ENCODE results near the gene PHACTR1. TPM values are rescaled to one million over a fixed set of nuclear protein-coding genes. Genes with fewer than 3 reads are reported as not detected.

The PHACTR1 gene
- total RNA-seq, 2 experiments from 2014 or later: 1.3 to 2.3 TPM

DNA sequence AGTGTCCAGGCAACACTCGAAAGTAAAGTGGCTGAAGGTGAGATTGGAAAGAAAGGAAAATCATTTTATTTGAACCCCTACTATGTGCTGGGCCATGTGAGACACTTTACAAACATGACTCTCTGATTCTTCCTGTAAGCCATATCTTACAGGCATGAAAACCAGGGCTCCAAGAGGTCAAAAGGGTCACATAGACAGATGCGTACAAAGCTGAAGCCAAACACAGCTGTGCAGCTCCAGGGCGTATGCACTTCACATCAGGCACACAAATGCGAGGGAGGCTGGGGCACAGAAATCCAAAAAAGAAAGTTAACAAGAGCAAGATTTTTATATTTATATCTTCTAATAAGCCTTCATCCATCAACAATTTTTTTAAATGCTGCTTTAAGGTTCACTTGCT, 176.5 kb downstream of the PHACTR1 start:
- Histone ChIP-seq H3K36me3 (ENCODE audit: insufficient read depth, low read length) (no peaks in the 10 kb centered on the region), H3K27me3 (ENCODE audit: control insufficient read depth in 1 of 2, insufficient read depth in 2 of 2, low read length in 2 of 2) (no peaks in the 10 kb centered on the region), H3K27ac (ENCODE audit: low read depth in 1 of 2, low read length in 2 of 2) (no peak overlapping the region), H3K4me1 (ENCODE audit: insufficient read depth, low read length) (peaks cover 2% of the 10 kb centered on the region), H3K9me3 (ENCODE audit: control insufficient read depth in 1 of 2, insufficient read depth in 1 of 2, low read length in 2 of 2) (peaks cover 3% of the 10 kb centered on the region in 2 experiments), H3K4me3 (ENCODE audit: low read length) (no peak overlapping the region)
- TF ChIP-seq, protein P1, sequence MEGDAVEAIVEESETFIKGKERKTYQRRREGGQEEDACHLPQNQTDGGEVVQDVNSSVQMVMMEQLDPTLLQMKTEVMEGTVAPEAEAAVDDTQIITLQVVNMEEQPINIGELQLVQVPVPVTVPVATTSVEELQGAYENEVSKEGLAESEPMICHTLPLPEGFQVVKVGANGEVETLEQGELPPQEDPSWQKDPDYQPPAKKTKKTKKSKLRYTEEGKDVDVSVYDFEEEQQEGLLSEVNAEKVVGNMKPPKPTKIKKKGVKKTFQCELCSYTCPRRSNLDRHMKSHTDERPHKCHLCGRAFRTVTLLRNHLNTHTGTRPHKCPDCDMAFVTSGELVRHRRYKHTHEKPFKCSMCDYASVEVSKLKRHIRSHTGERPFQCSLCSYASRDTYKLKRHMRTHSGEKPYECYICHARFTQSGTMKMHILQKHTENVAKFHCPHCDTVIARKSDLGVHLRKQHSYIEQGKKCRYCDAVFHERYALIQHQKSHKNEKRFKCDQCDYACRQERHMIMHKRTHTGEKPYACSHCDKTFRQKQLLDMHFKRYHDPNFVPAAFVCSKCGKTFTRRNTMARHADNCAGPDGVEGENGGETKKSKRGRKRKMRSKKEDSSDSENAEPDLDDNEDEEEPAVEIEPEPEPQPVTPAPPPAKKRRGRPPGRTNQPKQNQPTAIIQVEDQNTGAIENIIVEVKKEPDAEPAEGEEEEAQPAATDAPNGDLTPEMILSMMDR (IDR thresholded peaks at IDR 0.05): no peak
- no peak overlapping the region for H3K4me3 Mint-ChIP-seq
- peaks cover 42% of the 10 kb centered on the region for H3K27me3 Mint-ChIP-seq
- peaks cover 2% of the 10 kb centered on the region for H3K9me3 Mint-ChIP-seq
- POLR2A ChIA-PET: no interaction called here
- no peak overlapping the region for H3K27ac Mint-ChIP-seq
- no peaks in the 10 kb centered on the region for H3K4me1 Mint-ChIP-seq (ENCODE audit: low read depth)
- H3K36me3 Mint-ChIP-seq (ENCODE audit: low read depth): no peaks in the 10 kb centered on the region
- intact Hi-C loops (cut with DNase I, micrococcal nuclease): loop anchor here (5.0 to 10.0 kb wide), 4 partner anchors 258 to 1306 kb away; no protein-coding TSS in a partner anchor
- CTCF ChIA-PET: no interaction called here
- DNase-seq (no peak), ATAC-seq (ENCODE audit: poor library complexity) (no peak)

DNA sequence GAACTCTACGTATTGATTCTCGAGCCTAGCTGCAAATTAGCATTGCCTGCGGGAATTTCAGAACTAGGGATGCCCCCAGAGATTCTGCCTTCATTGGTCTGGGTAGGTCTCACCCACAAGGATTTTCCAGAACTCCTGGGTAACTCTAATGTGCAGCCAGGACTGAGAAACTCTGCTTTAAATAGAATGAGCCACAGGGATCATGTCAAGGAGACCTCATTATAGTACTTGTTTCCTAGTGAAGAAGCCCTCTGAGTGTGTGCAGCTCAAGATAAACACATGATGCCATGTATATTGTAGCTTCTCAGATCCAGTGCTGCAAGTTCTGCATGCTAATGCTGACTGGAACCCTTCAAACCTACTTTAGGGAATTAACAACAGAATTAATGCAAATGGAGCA, 179.2 kb downstream of the PHACTR1 start:
- no peak for DNase-seq
- no peaks in the 10 kb centered on the region for H3K4me1 Mint-ChIP-seq (ENCODE audit: low read depth)
- TF ChIP-seq, protein P1 (IDR thresholded peaks at IDR 0.05): no peak
- Histone ChIP-seq H3K27me3 (ENCODE audit: control insufficient read depth in 1 of 2, insufficient read depth in 2 of 2, low read length in 2 of 2) (peaks cover 0 to 10% of the 10 kb centered on the region in 2 experiments), H3K4me3 (ENCODE audit: low read length) (no peak overlapping the region), H3K9me3 (ENCODE audit: control insufficient read depth in 1 of 2, insufficient read depth in 1 of 2, low read length in 2 of 2) (peaks cover 0 to 3% of the 10 kb centered on the region in 2 experiments), H3K27ac (ENCODE audit: low read depth in 1 of 2, low read length in 2 of 2) (no peak overlapping the region), H3K4me1 (ENCODE audit: insufficient read depth, low read length) (peaks cover 2% of the 10 kb centered on the region), H3K36me3 (ENCODE audit: insufficient read depth, low read length) (no peaks in the 10 kb centered on the region)
- intact Hi-C loops (cut with DNase I, micrococcal nuclease): loop anchor here (2.0 to 10.0 kb wide), 3 partner anchors 261 to 1241 kb away; no protein-coding TSS in a partner anchor
- no peak overlapping the region for H3K4me3 Mint-ChIP-seq
- ChIA-PET CTCF (no interaction called here), POLR2A (no interaction called here)
- peaks cover 2% of the 10 kb centered on the region for H3K9me3 Mint-ChIP-seq
- no peak overlapping the region for H3K27ac Mint-ChIP-seq
- no peaks in the 10 kb centered on the region for H3K36me3 Mint-ChIP-seq (ENCODE audit: low read depth)
- H3K27me3 Mint-ChIP-seq: peaks cover 42% of the 10 kb centered on the region
- ATAC-seq (ENCODE audit: poor library complexity): no peak

DNA sequence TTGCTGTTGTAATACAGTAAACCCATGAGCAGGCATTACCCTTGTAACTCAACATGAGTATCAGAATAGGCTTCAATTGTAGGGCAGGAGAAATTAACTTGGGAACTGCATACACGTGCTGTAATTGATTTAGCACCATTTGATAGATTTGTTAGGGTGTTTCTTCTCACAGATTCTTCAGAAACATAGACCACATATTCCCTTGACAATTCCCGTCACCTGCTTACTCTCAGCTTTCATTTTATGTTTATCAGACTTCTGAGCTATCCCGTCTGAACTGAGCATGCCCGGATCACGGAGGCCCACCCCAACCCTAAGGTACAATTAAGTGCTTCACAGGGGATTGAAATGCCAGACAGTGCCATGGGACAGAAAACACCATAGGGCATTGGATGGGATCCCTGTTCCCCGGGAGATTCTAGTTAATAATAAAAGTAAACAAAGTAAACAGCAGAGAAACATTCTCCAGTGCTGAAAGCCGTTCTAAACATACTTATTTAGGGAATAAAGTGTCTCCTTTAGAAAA, 179.7 kb downstream of the PHACTR1 start:
- no peaks in the 10 kb centered on the region for H3K36me3 Mint-ChIP-seq (ENCODE audit: low read depth)
- ChIA-PET POLR2A (no interaction called here), CTCF (no interaction called here)
- H3K4me1 Mint-ChIP-seq (ENCODE audit: low read depth): no peaks in the 10 kb centered on the region
- H3K9me3 Mint-ChIP-seq: peaks cover 2% of the 10 kb centered on the region
- Histone ChIP-seq H3K9me3 (ENCODE audit: control insufficient read depth in 1 of 2, insufficient read depth in 1 of 2, low read length in 2 of 2) (no peaks in the 10 kb centered on the region), H3K4me3 (ENCODE audit: low read length) (no peak overlapping the region), H3K4me1 (ENCODE audit: insufficient read depth, low read length) (peaks cover 2% of the 10 kb centered on the region), H3K27ac (ENCODE audit: low read depth in 1 of 2, low read length in 2 of 2) (no peak overlapping the region), H3K27me3 (ENCODE audit: control insufficient read depth in 1 of 2, insufficient read depth in 2 of 2, low read length in 2 of 2) (peaks cover 4 to 10% of the 10 kb centered on the region in 2 experiments), H3K36me3 (ENCODE audit: insufficient read depth, low read length) (no peaks in the 10 kb centered on the region)
- no peak overlapping the region for H3K27ac Mint-ChIP-seq
- no peak overlapping the region for H3K4me3 Mint-ChIP-seq
- peaks cover 42% of the 10 kb centered on the region for H3K27me3 Mint-ChIP-seq
- DNase-seq: no peak
- no peak for ATAC-seq (ENCODE audit: poor library complexity)
- intact Hi-C loops (cut with DNase I, micrococcal nuclease): loop anchor here in 1 of 2 experiments (10.0 kb wide), 2 partner anchors 261 to 1169 kb away; no protein-coding TSS in a partner anchor
- TF ChIP-seq, protein P1 (IDR thresholded peaks at IDR 0.05): no peak

Data from CD4-positive, alpha-beta T cell (primary cell).